Colon (tissue), 2 donors: ENCODE data around the gene C10orf95.

ENCODE experiments used
- FAIRE-seq: peaks from 2 replicates; lab custom pipeline; 2012; peaks lifted over from hg19 to GRCh38; lab: Jason Lieb, UNC
- donor health status: control.
- donor health status: control.

Gene C10orf95

DNA sequence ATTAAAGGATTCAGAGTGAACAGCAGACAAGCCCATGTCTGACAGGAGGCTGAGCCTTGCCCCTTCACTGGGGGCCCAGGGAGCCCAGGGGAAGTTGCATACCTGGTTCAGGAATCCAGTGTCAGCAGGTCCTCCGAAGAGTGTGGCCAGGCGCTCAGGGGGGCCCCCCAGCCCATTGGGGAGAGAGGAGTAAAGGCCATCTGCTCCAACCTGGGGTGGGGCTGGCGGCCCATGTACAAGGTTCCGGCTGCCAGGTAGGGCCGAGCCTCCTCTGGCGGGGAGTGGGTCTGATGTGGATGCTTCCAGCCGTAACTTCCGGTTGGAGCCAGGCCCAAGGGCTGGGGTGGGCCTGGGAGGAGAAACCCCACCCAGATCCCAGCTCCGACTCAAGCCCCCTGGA, 35.1 kb downstream of the C10orf95 start:
- FAIRE-seq: no peak

DNA sequence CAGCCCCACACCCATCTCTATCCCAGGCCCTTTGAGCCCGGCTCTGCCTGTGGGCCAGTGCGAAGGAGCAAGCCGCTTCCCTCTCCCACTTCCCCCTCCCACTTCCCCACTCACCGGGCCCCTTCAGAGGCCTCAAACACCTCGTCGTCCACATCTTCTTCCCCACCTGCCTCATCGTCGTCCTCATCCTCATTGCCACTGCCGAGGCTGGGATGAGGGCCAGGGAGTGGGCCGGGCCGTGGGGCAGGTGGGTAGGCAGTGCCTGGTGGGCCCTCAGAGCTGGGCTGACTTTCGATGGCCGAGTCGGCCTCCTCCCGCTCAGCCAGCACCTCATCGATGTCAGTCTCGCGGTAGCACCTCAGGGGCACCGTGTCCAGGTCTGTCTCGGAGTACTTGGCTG, 36.6 kb downstream of the C10orf95 start:
- FAIRE-seq: no peak

DNA sequence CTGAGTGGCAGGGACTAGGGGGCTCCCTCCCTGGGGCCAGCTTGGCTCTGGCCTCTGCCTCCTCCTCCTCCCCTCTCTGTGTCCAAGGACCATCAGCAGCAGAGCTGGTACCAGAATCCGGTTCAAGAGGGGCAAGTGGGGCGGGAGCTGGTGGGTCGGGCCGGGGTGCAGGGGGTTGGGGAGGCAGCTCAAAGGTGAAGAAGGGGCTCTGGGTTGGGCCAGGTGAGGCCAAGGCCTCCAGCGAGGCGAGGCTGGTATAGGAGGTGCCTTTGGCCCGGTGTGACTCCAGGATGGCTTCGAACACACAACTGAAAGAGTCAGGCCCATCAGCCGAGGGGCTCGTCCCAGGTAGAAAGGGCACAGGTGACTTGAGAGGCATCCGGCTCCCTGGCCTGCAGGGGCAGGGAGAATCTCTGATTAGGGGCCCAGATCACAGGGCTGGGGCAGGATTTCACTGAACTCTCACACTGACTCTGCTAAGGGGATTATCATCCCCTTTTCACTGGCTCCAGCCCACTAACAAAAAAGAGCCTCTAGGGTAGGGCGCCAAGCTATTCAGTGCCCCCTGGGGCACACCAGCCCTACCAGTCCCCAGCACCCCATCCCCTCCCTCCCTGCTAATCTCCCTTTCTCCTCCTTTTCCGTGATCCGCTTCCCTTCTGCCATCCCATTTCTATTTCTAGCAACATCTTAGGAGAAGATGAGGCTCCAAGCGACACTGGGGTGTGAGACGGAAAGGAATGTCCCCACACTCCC, 37.4 kb downstream of the C10orf95 start:
- no peak for FAIRE-seq

DNA sequence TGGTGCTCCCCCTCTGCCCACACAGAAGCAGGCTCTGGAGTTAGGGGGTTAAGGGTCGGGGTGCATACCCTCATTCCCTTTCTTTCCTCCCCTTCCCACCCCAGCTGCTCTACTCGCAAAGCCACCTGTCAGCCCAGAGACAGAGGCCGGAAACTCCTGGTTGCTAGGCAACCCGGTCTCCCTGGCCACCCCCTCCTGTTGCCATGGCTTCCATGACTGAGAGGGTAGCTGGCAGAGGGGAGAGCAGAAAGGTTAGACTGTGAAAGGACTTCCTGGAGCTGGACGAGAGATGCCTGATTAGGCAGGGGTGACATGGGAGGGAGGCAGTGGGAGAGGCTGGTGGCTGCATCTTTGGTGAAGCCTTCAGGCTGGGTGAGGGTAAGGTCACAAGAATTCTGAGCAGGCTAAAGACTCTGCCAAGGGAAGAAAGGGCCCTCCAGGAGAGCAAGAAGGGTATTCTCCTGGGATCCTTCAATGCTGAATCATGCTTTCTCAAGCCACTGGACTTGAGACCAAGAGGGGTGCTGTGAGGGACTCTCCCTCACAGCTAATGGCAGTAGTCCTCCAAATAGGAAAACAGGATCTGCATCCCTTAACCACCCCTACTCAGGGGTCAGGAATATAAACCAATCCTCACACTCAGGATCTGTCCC, 38.2 kb downstream of the C10orf95 start:
- no peak for FAIRE-seq

DNA sequence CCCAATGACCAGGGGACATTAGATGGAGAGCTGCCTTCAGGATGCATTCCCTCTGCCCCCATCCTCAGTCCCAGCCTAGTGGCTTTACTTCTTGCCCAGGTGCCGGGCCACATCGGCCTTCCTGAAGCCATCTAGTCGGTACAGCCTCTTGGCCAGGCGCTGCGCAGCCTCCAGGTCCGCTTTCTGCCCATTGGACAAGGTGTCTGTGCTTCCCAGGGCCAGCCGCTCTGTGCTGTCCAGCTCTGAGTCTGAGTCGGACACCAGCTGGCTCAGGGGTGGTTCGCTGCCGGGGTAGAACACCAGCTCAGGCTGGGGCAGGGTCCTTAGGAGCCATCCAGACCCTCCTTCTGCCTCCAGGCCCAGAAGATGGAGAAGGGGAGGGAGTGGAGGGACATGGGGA, 39.0 kb downstream of the C10orf95 start:
- no peak for FAIRE-seq

DNA sequence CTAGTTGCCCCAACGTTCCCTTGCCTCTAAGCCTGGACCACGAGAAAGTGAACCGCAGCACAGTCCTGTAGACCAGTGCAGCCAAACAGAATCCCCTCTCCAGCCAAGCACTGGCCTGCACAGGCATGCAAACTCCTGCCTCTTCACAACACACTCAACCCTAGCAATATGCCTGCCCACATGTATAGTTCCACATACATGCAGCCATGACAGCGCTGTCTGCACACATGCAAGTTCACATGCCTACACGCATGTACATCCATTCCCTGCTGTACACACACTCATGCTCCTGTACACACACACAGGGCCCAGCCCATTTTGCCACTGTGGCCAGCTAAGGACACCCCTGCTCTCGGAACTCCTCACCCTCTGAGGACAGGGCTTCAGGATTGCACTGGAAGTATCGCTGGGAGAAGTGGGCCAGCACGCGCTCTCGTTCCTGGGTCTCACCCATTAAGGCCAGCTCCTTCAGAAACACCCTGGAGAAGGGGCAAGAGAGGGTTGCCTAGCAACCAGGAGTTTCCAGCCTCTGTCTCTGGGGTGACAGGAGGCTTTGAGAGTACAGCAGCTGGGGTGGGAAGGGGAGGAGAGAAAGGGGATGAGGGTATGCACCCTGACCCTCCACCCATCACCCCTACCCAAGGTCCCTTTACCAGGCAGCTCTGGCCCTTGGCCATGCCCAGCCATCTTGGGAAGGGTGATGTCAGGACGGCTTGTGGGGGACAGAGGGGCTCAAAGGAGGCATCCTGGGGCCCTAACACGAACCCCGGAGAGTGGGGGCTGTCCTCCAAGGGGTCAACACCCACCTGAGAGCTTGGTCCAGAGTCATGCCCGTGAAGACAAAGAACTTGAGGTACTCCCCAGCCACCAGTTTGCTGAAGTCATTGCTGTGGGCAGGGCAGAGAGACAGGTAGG, 39.7 kb downstream of the C10orf95 start:
- FAIRE-seq: no peak

DNA sequence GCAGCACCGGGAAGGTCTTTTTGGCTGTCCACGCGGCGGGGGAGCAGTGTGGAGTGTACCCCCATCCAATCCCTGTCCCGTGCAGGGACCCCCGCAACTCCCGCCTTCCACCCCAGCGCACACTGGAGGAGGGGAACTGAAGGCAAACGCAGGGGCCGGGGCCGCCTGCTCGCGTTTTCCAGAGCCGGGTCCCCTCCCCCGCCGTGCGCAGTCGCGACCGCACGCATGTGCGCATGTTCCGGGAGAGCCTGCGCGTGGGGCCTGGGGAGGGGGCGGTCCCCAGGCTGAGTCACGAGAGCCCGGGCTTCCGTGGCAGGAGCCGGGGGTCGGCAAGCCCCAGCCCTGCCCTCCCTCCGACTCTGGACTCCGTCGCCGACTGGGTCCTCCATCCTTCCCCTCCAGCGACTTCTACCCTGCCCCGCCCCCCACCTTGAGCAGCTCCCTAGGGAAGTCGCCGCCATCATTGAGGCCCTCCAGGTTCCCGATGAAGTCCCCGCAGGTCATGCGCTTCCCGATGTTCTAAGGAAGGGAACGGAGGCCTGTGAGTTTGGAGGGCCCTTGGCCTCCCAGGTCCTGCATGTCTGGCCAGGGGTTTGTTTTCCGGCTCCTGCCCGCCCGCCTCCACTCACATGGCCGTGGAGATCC, 40.8 kb downstream of the C10orf95 start:
- FAIRE-seq: no peak

DNA sequence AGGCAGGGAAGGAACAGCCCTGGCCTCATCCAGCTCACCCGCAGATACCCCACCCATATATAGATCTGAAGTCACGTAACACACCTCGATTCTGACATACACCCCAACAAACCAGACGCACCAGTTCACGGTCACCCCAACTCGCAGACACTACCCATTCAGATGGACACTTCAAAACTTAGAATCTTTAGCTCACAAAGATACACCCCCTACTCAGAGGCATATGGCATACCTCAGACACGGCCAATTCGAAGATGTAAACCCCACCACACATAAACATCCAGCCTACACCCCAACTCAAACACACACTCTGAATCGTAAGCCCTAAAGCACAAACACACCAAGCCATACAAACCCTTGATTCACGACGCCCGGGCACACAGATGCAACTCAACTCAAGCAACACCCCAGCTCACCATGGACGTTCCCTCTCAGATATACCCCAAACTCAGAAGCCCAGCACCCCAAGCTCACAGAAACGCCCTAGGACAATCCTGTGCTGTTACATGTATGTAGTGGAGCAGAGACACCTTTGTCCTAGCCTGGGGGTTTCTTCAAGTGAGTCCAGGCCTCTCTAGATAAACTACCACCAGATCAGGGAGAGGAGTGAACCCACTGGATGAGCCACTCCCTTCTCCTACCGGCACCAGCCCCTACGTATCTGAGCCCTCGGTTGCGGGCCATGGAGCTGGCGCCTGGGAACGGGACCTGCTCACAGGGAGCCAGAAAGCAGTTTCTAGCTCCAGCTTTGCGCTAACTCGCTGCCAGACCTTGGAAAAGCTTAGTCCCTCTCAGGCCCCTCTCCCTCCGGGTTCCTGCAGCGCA, 41.5 kb downstream of the C10orf95 start:
- FAIRE-seq: no peak

DNA sequence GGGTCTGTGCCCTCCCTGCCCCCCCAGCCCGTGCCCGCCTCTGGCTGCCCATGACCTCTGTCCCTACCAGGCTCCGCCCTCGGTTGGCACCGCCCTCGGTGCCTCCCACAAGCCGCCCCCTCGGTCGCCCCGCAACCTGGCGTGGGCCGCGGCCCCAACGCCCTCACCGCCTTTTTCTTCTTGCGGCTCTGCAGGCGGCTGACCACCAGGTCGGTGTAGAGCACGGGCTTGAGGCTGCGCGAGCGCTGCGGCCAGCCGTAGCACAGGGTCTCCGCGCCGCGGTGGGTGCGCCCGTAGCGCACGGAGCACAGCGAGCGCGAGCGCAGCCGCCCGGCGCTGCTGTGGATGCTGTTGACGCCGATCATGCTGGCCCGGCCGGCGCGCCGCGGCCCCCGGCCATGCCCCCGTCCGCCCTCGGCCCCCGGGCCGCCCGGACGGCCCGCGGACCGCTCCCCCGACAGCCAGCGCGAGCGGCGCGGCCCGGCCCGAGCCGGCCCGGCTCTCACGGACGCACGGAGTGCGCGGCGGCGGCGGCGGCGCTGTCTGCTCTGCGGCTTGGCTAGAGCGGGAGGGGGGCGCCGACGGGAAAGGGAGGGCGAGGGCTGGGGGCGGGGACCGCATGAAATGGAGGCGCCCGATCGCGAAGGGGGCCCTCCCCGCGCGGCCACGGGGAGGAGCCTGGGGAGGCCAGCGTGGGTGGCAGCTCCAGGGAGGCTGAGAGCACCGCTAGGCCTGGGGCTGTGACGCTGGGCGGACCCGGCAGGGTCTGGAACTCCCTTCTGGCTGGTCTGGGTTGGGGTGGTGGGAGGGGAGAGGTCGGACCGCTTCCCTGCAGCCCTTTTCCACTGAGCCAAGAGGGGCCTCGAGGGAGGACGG, 42.4 kb downstream of the C10orf95 start:
- FAIRE-seq: no peak

DNA sequence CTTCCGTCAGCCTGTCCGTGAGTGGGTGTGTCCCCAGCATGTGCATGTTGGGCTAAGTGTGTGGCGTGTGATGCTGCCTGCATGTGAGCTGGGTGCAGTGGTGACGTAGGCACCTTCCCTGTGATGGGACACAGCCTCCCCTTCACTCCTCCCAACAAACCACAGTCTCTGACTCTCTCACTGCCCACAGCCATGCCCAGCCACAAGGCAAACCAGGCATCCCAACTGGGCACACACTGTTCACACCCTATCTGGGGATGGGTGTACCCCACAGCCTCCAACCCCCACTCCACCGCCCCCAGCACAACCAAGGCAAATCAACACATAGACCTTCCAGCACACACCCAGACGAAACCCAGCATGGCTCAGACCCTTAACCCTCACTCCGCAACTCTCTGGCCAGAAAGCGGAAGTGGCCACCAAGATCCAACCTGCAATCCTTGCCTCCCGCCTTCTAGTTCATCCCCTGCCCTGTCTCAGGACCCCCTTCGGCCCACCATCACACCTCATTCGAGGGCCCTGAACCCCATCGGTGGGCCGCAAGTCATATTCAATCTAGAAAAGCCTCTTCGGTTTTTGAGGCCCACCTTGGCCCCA, 43.1 kb downstream of the C10orf95 start:
- no peak for FAIRE-seq

DNA sequence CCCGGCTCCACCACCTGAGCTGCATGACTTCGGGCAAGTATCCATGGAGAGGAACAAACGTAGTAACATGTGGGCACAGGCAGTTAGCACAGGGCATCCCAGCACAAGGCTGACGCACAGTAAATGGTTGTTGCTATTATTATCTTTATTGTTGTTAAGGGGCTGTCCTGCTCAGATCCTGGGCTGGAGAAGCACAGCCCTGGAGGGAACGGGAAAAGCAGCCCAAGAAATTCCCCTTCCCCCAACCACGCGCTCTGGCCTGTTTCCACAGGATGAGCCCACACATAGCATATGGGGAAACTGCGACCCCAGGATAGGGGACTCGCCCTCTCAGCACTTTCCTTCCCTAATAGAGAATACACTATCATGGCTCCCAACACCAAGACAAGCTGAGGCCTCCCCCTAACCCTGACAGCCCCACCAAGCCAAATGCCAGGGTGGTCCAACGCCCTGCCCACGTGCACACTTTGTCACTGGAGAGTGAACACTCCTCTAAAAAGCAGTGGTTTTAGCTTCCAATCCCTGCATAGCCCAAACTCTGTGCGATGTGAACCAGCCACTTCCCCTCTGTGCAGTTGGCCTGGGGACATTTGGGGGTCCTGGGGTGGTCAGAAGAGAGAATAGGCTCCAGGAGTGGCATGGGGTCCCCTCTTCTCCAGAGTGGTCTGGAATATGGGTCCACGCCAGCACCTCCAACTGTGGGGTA, 43.8 kb downstream of the C10orf95 start:
- FAIRE-seq: no peak

DNA sequence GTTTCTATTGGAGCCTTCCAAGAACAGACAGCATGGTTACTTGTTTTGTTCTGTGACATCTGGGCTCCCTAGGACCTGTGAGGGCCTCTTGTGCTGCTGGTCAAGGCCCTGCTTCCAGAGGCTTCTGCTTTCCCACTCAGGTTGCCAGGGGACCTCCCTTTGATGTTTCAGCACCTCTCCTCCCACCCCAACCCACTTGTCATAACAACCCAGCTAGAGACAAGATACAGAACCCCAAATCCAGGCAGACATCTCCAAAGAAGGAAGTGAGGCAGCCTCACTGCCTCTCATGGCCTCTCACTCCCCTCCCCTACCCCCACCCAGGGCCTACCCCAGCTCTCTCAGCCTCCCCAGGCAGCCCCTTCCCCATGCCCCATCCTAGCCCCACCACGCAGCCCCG, 44.5 kb downstream of the C10orf95 start:
- FAIRE-seq: no peak

DNA sequence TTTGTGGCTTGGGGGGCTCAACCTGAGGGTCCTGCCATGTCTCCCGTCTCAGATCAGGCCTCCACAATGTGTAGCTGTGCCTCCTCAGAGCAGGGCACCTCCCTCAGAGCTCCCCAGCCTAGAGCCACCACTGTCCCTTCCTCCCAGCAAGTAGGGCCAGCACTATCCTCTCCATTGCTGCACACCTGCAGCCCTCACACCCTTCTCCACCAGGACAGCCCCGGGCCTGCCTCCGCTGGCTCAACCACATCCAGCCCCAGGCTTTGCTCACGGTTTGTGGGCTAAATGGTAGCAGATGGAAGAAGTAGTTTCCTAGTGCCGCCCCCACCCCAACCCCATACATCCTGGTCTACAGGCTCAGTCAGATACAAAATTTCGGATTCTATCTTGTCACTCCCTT, 45.7 kb downstream of the C10orf95 start:
- FAIRE-seq: no peak

DNA sequence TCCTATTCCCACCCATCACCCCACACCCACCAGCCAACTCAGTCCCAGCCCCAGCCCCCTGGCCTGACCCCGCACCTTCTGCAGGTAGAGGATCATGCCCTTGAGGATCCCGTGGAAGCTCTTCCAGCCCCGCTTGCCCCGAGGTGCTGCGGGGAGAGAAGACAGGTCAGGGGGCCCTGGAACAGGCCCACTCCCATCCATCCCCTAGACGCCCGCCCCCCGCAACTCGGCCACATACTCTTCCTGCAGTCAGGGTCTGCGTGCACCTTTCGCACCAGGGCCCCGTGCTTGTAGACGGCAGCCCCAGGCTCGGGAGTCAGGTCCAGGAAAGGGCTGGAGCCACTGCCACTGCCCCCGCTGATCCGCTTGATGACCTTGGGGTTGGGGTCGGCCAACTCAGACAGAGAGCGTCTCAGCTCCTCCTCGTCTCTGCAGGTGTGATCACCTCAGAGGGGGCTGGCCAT, 46.2 kb downstream of the C10orf95 start:
- no peak for FAIRE-seq

DNA sequence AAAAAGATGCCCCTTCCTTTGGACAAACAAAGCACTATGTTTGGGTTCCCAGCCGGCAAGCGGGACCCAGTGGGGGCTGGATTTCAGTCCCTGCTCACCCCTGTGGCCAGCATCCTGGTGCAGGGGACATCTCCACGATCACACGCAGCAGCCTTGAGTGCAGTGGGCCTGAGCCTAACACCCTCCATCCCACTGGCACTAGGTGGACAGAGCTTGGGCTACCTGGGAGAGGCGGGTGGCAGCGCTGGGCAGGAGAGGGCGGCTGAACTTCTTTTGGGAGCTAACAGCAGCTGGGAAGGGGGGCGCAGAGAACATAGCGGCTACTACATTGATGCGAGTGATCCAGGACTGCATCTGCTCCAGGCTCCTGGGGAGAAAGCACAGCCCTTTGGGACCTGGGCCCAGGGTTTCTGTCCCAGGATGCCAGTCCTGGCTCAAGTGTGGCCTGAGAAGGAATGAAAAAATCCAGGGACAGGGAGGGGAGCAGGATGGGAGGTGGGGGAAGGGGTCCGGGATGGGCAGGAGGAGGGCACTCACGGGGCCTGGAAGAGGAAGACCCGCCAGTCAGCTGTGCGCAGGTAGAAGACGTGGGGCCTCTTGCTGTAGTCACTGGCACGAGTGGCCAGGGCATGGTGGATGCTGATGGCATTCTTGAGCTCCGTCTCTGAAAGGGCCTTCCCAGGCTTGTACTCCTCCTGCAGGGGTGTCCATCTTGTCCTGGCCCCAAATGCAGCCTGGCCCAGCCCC, 46.8 kb downstream of the C10orf95 start:
- FAIRE-seq: no peak

DNA sequence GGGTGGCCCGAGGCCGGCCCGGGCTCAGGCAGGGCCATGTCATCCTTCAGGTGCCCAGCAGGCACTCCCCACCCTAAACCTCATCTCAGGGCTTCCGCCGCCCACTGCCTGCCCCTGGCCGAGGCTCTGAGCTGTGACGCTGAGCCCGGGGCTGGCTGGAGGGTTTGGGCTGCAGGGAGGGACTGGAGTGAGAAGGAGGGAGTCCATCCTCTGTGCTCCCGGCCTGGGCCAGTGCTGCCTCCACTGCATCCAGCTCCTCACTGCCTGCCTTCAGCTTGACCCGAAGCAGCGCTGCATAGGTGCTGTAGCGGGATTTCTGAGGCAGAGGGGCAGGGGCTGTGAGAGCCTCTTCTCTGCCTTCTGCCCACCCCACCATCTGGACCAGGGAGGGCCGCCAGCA, 48.2 kb downstream of the C10orf95 start:
- no peak for FAIRE-seq

DNA sequence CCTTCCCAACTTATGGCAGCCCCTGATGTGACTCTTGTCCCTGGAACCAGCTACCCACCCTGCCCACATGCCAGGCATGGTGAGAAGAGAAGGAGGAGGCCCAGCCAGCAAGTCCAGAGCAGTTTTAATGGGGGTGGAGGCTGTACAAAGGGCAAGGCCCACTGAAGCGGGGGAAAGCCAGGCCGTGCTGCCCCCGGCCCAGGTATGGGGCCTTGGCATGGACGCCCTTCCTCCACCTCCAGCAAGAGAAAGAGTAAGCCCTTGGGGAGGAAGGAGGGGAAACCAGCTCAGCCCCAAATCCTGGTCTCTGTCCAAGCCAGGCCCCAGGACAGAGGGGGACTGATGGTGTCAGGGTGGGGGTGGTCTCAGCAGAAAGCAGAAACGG, 48.8 kb downstream of the C10orf95 start:
- no peak for FAIRE-seq

DNA sequence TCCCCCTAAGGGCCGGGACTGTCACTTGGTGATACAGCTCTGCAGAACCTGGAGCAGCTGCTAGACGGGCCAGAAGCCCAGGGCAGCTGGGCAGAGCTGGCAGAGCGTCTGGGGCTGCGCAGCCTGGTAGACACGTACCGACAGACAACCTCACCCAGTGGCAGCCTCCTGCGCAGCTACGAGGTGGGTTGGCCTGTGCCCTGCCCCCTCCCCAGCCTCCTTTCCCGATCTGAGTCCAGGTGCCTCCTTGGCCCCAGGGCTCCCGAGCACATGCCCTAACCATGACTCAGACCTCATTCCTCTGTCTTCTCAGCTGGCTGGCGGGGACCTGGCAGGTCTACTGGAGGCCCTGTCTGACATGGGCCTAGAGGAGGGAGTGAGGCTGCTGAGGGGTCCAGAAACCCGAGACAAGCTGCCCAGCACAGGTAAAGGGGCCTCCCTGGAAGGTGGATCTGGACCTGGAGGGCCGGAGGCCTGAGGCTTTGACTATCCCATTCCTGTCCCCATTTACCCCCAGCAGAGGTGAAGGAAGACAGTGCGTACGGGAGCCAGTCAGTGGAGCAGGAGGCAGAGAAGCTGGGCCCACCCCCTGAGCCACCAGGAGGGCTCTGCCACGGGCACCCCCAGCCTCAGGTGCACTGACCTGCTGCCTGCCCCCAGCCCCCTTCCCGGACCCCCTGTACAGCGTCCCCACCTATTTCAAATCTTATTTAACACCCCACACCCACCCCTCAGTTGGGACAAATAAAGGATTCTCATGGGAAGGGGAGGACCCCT, 49.4 kb downstream of the C10orf95 start:
- FAIRE-seq: no peak
